Esophagus (tissue), 2 donors: ENCODE results near the gene RAPH1. TPM values are rescaled to one million over a fixed set of nuclear protein-coding genes. Genes with fewer than 3 reads are reported as not detected.
"Not testable (repeated sequence)": the region's sequence is repeated elsewhere in the genome, so short reads cannot be mapped to it uniquely, and the experiment has no call there.

ENCODE experiments used
- H3K27ac ChIP-seq, 2 donors: one replicate each; pipeline ENCODE4 v1.5.1; 2013; ENCODE audit warnings: low read depth in 2 of 2, mild to moderate bottlenecking in 2 of 2, inconsistent platforms in 1 of 2, low read length in 1 of 2, moderate library complexity in 1 of 2
- H3K27me3 ChIP-seq, 2 donors: one replicate each; pipeline ENCODE4 v1.6.1; 2013; ENCODE audit warnings: low read length in 2 of 2, control low read depth in 1 of 2, mild to moderate bottlenecking in 1 of 2; ENCODE audit not compliant: insufficient read depth in 2 of 2, control insufficient read depth in 1 of 2
- H3K36me3 ChIP-seq, 2 donors: one replicate each; pipeline ENCODE4 v1.6.1; 2013; ENCODE audit warnings: low read length in 1 of 2; ENCODE audit not compliant: control insufficient read depth in 2 of 2, insufficient read depth in 2 of 2
- H3K4me1 ChIP-seq, 2 donors: one replicate each; pipeline ENCODE4 v1.6.1; 2013; ENCODE audit warnings: low read length in 1 of 2; ENCODE audit not compliant: control insufficient read depth in 2 of 2, insufficient read depth in 2 of 2
- H3K4me3 ChIP-seq, 2 donors: one replicate each; pipeline ENCODE4 v1.5.1; 2013; ENCODE audit warnings: low read length in 2 of 2, mild to moderate bottlenecking in 2 of 2, low read depth in 1 of 2, moderate library complexity in 1 of 2
- H3K9me3 ChIP-seq, 2 donors: one replicate each; pipeline ENCODE4 v1.6.1; 2013; ENCODE audit warnings: mild to moderate bottlenecking in 2 of 2, low read depth in 1 of 2, low read length in 1 of 2, moderate library complexity in 1 of 2; ENCODE audit not compliant: control insufficient read depth in 2 of 2, insufficient read depth in 1 of 2
- WGBS, 2 donors: extraction: QIAGEN DNeasy Blood & Tissue Kit; methylation state at CpG; one replicate each; pipeline ENCODE4 v1.1.7; 2013; 5-methylcytosine and 5-hydroxymethylcytosine counted together
- polyA plus RNA-seq, 2 donors: library from polyadenylated mRNA; stranded (reverse); fragments of 200-250 nt; gene quantifications; one replicate each; pipeline ENCODE4 v1.2.3, GENCODE V29; 2013
- donor health status: healthy with polysubstance abuse.
- donor health status: Bipolar disorder and iron deficiency.

RAPH1 gene
- polyA plus RNA-seq, 2 donors = 3.8 to 5.0 TPM

GRCh38 chr2:203399031-203399430 lies 136.1 kb downstream of the RAPH1 start:
- H3K27me3 ChIP-seq = no peaks in the 10 kb centered on the region
- no peak overlapping the region for H3K4me3 ChIP-seq
- no peak overlapping the region for H3K27ac ChIP-seq
- H3K36me3 ChIP-seq = peaks cover 0 to 3% of the 10 kb centered on the region in 2 donors
- no peaks in the 10 kb centered on the region for H3K9me3 ChIP-seq
- H3K4me1 ChIP-seq = no peaks in the 10 kb centered on the region
- WGBS, 2 donors = 97 to 100% methylated on average over 1 of the region's 1 CpG

GRCh38 chr2:203396667-203397066 lies 138.4 kb downstream of the RAPH1 start:
- H3K4me1 ChIP-seq = no peaks in the 10 kb centered on the region
- no peaks in the 10 kb centered on the region for H3K27me3 ChIP-seq
- 55 to 62% methylated on average over 1 of the region's 1 CpG for WGBS, 2 donors
- peaks cover 0 to 3% of the 10 kb centered on the region in 2 donors for H3K36me3 ChIP-seq
- H3K4me3 ChIP-seq = no peak overlapping the region
- H3K9me3 ChIP-seq = no peaks in the 10 kb centered on the region
- no peak overlapping the region for H3K27ac ChIP-seq

- Histone ChIP-seq H3K9me3 (no peaks in the 10 kb centered on the region), H3K36me3 (peaks cover 0 to 3% of the 10 kb centered on the region in 2 donors), H3K4me1 (no peaks in the 10 kb centered on the region), H3K27ac (no peak overlapping the region), H3K27me3 (no peaks in the 10 kb centered on the region), H3K4me3 (no peak overlapping the region)
- 91 to 94% methylated on average over 2 of the region's 2 CpGs for WGBS, 2 donors
These were observed 139.2 kb downstream of the RAPH1 start for GRCh38 chr2:203395858-203396257.

GRCh38 chr2:203394519-203395227 lies 140.4 kb downstream of the RAPH1 start:
- H3K4me3 ChIP-seq = no peak overlapping the region
- no peaks in the 10 kb centered on the region for H3K9me3 ChIP-seq
- whole genome bisulfite sequencing, 2 donors = 98% methylated on average over 9 of the region's 9 CpGs
- H3K36me3 ChIP-seq = peaks cover 0 to 3% of the 10 kb centered on the region in 2 donors
- no peaks in the 10 kb centered on the region for H3K27me3 ChIP-seq
- H3K4me1 ChIP-seq = no peaks in the 10 kb centered on the region
- H3K27ac ChIP-seq = no peak overlapping the region

GRCh38 chr2:203388153-203388552 lies 146.9 kb downstream of the RAPH1 start:
- not testable (repeated sequence) for H3K4me1 ChIP-seq, H3K36me3 ChIP-seq, H3K4me3 ChIP-seq, H3K9me3 ChIP-seq, H3K27ac ChIP-seq, H3K27me3 ChIP-seq
- 89 to 96% methylated on average over 6 of the region's 6 CpGs for WGBS, 2 donors

- 85 to 89% methylated on average over 1 of the region's 1 CpG for WGBS, 2 donors
- no peak overlapping the region for H3K4me3 ChIP-seq
- H3K27ac ChIP-seq = no peak overlapping the region
- H3K27me3 ChIP-seq = no peaks in the 10 kb centered on the region
- no peaks in the 10 kb centered on the region for H3K36me3 ChIP-seq
- H3K9me3 ChIP-seq = no peaks in the 10 kb centered on the region
- no peaks in the 10 kb centered on the region for H3K4me1 ChIP-seq
These were observed 152.1 kb downstream of the RAPH1 start for GRCh38 chr2:203383038-203383437.

GRCh38 chr2:203379156-203379555 lies 155.9 kb downstream of the RAPH1 start:
- no peaks in the 10 kb centered on the region for H3K9me3 ChIP-seq
- no peak overlapping the region for H3K4me3 ChIP-seq
- 97 to 99% methylated on average over 3 of the region's 3 CpGs for WGBS, 2 donors
- no peaks in the 10 kb centered on the region for H3K27me3 ChIP-seq
- H3K27ac ChIP-seq = no peak overlapping the region
- no peaks in the 10 kb centered on the region for H3K36me3 ChIP-seq
- no peaks in the 10 kb centered on the region for H3K4me1 ChIP-seq

- Histone ChIP-seq H3K4me3 (no peak overlapping the region), H3K27me3 (no peaks in the 10 kb centered on the region), H3K27ac (no peak overlapping the region), H3K9me3 (no peaks in the 10 kb centered on the region), H3K36me3 (no peaks in the 10 kb centered on the region), H3K4me1 (no peaks in the 10 kb centered on the region)
These were observed 158.9 kb downstream of the RAPH1 start for GRCh38 chr2:203376173-203376572.

GRCh38 chr2:203372706-203373105 lies 162.4 kb downstream of the RAPH1 start:
- not testable (repeated sequence) for H3K9me3 ChIP-seq, H3K27ac ChIP-seq, H3K4me1 ChIP-seq, H3K27me3 ChIP-seq, H3K4me3 ChIP-seq, H3K36me3 ChIP-seq
- 95 to 96% methylated on average over 8 to 28 of the region's 31 CpGs for WGBS, 2 donors
